HepG2 (cell line): ENCODE measurements around the gene SRP14. TPM values are rescaled to one million over a fixed set of nuclear protein-coding genes. Genes with fewer than 3 reads are reported as not detected.

Source experiments
- ATAC-seq: fragments of 200-7000 bp; cut with Tn5 transposase; 3 replicates; pipeline ENCODE4 v1.9.1; 2020; ENCODE audit warnings: mild to moderate bottlenecking, moderate library complexity
- BruUV-seq: library from RNA; stranded (reverse); fragments of 400-500 nt; replicated peaks from 2 replicates; lab custom pipeline; 2021; lab: Mats Ljungman, UMichigan
- CTCF ChIA-PET: fragments of 300-600 bp; formaldehyde crosslinking; extraction: SDS; loops from one replicate; lab custom pipeline; 2021; ENCODE audit warnings: low total read pairs, inconsistent platforms, low intra/inter-chr PET ratio; lab: Yijun Ruan, JAX
- POLR2A ChIA-PET: fragments of 350-600 bp; sonication (Branson Sonifier 250); formaldehyde crosslinking; loops from one replicate; lab custom pipeline; 2020; ENCODE audit warnings: antibody characterized with exemption, inconsistent platforms; lab: Yijun Ruan, JAX
- DNase-seq: peaks from one replicate; pipeline ENCODE4 v3.0.0-alpha.2; 2015; ENCODE audit warnings: low spot score
- FAIRE-seq: peaks from 3 replicates; lab custom pipeline; 2011; peaks lifted over from hg19 to GRCh38; lab: Jason Lieb, UNC
- H2AFZ ChIP-seq: one replicate; pipeline ENCODE4 v1.6.1; 2011; ENCODE audit warnings: low read length, inconsistent platforms
- H3K27ac ChIP-seq: fragments of 300-600 bp; 3 replicates; pipeline ENCODE4 v1.8.0; 2011; ENCODE audit warnings: mixed run types, mild to moderate bottlenecking, mixed read lengths, low read length, inconsistent platforms; ENCODE audit not compliant: insufficient read depth; ENCODE audit errors: extremely low read length
- H3K27me3 ChIP-seq, 2 experiments: fragments of 200-600 bp in 1 of 2; 2 replicates in 1 of 2; 3 replicates in 1 of 2; pipeline versions ENCODE4 v1.6.0 to v1.8.0; 2011; ENCODE audit warnings: low read length in 2 of 2, mild to moderate bottlenecking in 2 of 2, moderate library complexity in 2 of 2, inconsistent platforms in 1 of 2; ENCODE audit not compliant: insufficient read depth in 2 of 2, control insufficient read depth in 1 of 2
- H3K36me3 ChIP-seq, 2 experiments: fragments of 200-600 bp in 1 of 2; replicated peaks in 1 of 2; 2 replicates in 1 of 2; 3 replicates in 1 of 2; pipeline versions ENCODE4 v1.5.1 to v1.8.0; 2011; ENCODE audit warnings: low read length in 2 of 2, inconsistent platforms in 1 of 2; ENCODE audit not compliant: insufficient read depth in 2 of 2, control insufficient read depth in 1 of 2
- H3K4me1 ChIP-seq: 2 replicates; pipeline ENCODE4 v1.5.1; 2012; ENCODE audit warnings: low read length, inconsistent platforms; ENCODE audit not compliant: insufficient read depth
- H3K4me2 ChIP-seq: 2 replicates; pipeline ENCODE4 v1.6.0; 2011; ENCODE audit warnings: low read depth, low read length, inconsistent platforms
- H3K4me3 ChIP-seq, 3 experiments: fragments of 200-600 bp in 1 of 3; sonication (generic), shearing (Covaris generic) in 1 of 3; replicated peaks in 1 of 3; 2 replicates each; pipeline ENCODE4 v1.5.1; 2011 to 2016; ENCODE audit warnings: low read length in 3 of 3, inconsistent platforms in 2 of 3, low read depth in 2 of 3, mild to moderate bottlenecking in 2 of 3, control low read depth in 1 of 3, mixed read lengths in 1 of 3; ENCODE audit not compliant: insufficient read depth in 1 of 3
- H3K79me2 ChIP-seq: one replicate; pipeline ENCODE4 v1.6.1; 2011; ENCODE audit warnings: low read length, inconsistent platforms; ENCODE audit not compliant: insufficient read depth
- H3K9ac ChIP-seq: 2 replicates; pipeline ENCODE4 v1.6.0; 2011; ENCODE audit warnings: mild to moderate bottlenecking, low read depth, low read length, inconsistent platforms; ENCODE audit not compliant: insufficient read depth
- H3K9me3 ChIP-seq: 2 replicates; pipeline ENCODE4 v1.5.1; 2012; ENCODE audit warnings: mild to moderate bottlenecking, low read length
- H4K20me1 ChIP-seq: 2 replicates; pipeline ENCODE4 v1.6.0; 2011; ENCODE audit warnings: inconsistent platforms, mild to moderate bottlenecking, low read length, moderate library complexity; ENCODE audit not compliant: insufficient read depth
- FOXC1 ChIP-seq: sonication (generic); formaldehyde crosslinking; IDR thresholded peaks from 2 replicates; pipeline ENCODE4 v1.8.0; 2022; ENCODE audit warnings: mild to moderate bottlenecking, missing genetic modification reagents, borderline replicate concordance
- JUNB ChIP-seq: sonication (generic); formaldehyde crosslinking; IDR thresholded peaks from 2 replicates; pipeline ENCODE4 v1.8.0; 2022; ENCODE audit warnings: missing genetic modification reagents, mild to moderate bottlenecking, borderline replicate concordance
- NFE2L1 ChIP-seq: sonication (generic); formaldehyde crosslinking; IDR thresholded peaks from 2 replicates; pipeline ENCODE4 v1.4.0; 2020; ENCODE audit warnings: missing genetic modification reagents, mild to moderate bottlenecking, borderline replicate concordance
- NR2F1 ChIP-seq, 2 experiments: fragments of 450-650 bp in 1 of 2; formaldehyde crosslinking in 1 of 2; IDR thresholded peaks; 2 replicates each; pipeline versions ENCODE4 v1.5.0 to v1.6.1; 2016 to 2020; ENCODE audit warnings: mild to moderate bottlenecking in 1 of 2, missing compliant biosample characterization in 1 of 2, missing genetic modification reagents in 1 of 2, moderate library complexity in 1 of 2
- ZFYVE20 ChIP-seq: sonication (generic); formaldehyde crosslinking; IDR thresholded peaks from 2 replicates; pipeline ENCODE4 v1.8.0; 2023; ENCODE audit warnings: low read depth, mild to moderate bottlenecking, moderate library complexity, missing genetic modification reagents, borderline replicate concordance
- ZIK1 ChIP-seq: sonication (generic); formaldehyde crosslinking; IDR thresholded peaks from 2 replicates; pipeline ENCODE4 v1.5.0; 2020; ENCODE audit warnings: mild to moderate bottlenecking, low read depth, missing genetic modification reagents, borderline replicate concordance
- ZNF224 ChIP-seq: sonication (generic); formaldehyde crosslinking; IDR thresholded peaks from 2 replicates; pipeline ENCODE4 v1.5.0; 2020; ENCODE audit warnings: mild to moderate bottlenecking, missing genetic modification reagents
- ZNF605 ChIP-seq: sonication (generic); formaldehyde crosslinking; IDR thresholded peaks from 2 replicates; pipeline ENCODE4 v1.8.0; 2022; ENCODE audit warnings: mild to moderate bottlenecking, missing genetic modification reagents
- ZNF709 ChIP-seq: sonication (generic); formaldehyde crosslinking; IDR thresholded peaks from 2 replicates; pipeline ENCODE4 v1.5.0; 2020; ENCODE audit warnings: mild to moderate bottlenecking, missing genetic modification reagents
- ZNF776 ChIP-seq: sonication (generic); formaldehyde crosslinking; IDR thresholded peaks from 2 replicates; pipeline ENCODE4 v1.4.0; 2020; ENCODE audit warnings: mild to moderate bottlenecking, missing genetic modification reagents
- ZSCAN30 ChIP-seq: sonication (generic); formaldehyde crosslinking; IDR thresholded peaks from 2 replicates; pipeline ENCODE4 v1.5.0; 2020; ENCODE audit warnings: mild to moderate bottlenecking, missing genetic modification reagents
- WGBS: methylation state at CpG from one replicate; pipeline ENCODE4 v1.1.6; 2017; ENCODE audit warnings: low lambda C conversion rate; 5-methylcytosine and 5-hydroxymethylcytosine counted together
- in situ Hi-C: cut with HindIII; loops from 2 replicates; pipeline ENCODE4 v1.10.0; 2017; ENCODE audit warnings: low pct_unique_long_range_greater_than_20kb; ENCODE audit not compliant: extremely low pct_ligation_motif_present
- intact Hi-C: fragments of 100-400 bp; cut with micrococcal nuclease; formaldehyde crosslinking; loops from one replicate; pipeline ENCODE4 v1.10.0; 2022; ENCODE audit not compliant: unreplicated experiment
- polyA plus RNA-seq, 8 experiments: library from polyadenylated mRNA; depleted of rRNA in 3 of 8; stranded (reverse) in 7 of 8; unstranded in 1 of 8; fragments of >200 nt; fragmentation: Illumina TruSeq in 4 of 8; extraction: Trizol in 4 of 8; gene quantifications; 2 replicates each; pipeline versions ENCODE4 v1.2.1 to v1.2.3, GENCODE V29; 2011 to 2016; ENCODE audit warnings: low read depth in 4 of 8, missing spikeins in 1 of 8, mixed read lengths in 1 of 8; ENCODE audit not compliant: insufficient read depth in 1 of 8
- total RNA-seq, 5 experiments: library from RNA; depleted of rRNA; stranded (reverse); fragments of >200 nt; fragmentation: Illumina TruSeq; extraction: Trizol; gene quantifications; 2 replicates each; pipeline ENCODE4 v1.2.3, GENCODE V29; 2016; ENCODE audit warnings: low read depth in 1 of 5
- TF ChIP-seq, protein P1 (sequence below): sonication (generic); formaldehyde crosslinking; IDR thresholded peaks from 2 replicates; pipeline ENCODE4 v1.4.0; 2020; ENCODE audit warnings: low read depth, missing genetic modification reagents
- TF ChIP-seq, protein P2 (sequence below): sonication (generic); formaldehyde crosslinking; IDR thresholded peaks from 2 replicates; pipeline ENCODE4 v1.5.1; 2020; ENCODE audit warnings: missing genetic modification reagents, mild to moderate bottlenecking, borderline replicate concordance
- TF ChIP-seq, protein P3 (sequence below): sonication (generic); formaldehyde crosslinking; IDR thresholded peaks from 2 replicates; pipeline ENCODE4 v1.9.0; 2021; ENCODE audit warnings: missing genetic modification reagents, borderline replicate concordance
- TF ChIP-seq, protein P4 (sequence below): IDR thresholded peaks from 2 replicates; pipeline ENCODE4 v1.6.1; 2016; ENCODE audit warnings: low read depth, control low read depth

The SRP14 gene
- total and polyA plus RNA-seq, 2 of the 13 experiments (the other 11 are each of a cell fraction or from before 2014, with no cell fraction given) = 208 to 356 TPM

DNA sequence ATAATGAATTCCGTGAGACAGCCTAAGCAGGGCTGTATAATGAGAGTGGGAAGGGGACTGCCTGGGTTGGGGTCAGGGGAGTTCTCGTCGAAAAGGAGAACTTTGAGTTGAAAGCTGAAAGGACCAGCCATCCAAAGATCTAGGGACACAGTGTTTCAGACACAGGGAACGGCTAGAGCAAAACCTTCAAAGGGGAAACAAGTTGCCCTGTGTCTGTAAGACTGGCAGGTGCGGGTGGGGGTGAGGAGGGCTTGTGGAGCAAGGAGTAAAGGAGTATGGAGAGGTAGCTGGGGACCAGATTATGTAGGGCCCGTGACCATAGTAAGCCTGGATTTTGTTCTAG, 1.3 kb upstream of the SRP14 start:
- peaks cover 47% of the 10 kb centered on the region for H3K4me1 ChIP-seq
- peaks cover 4% of the 10 kb centered on the region; the same call in 1 of the 2 replicates for H4K20me1 ChIP-seq
- peak overlapping the region; percentile 31 for H2AFZ ChIP-seq
- CTCF ChIA-PET = interaction anchor here (1.6 kb wide), 1 partner anchor 234 kb away, joined by 4 read pairs; no protein-coding TSS in a partner anchor
- in situ Hi-C loops (loop anchor here (10.0 kb wide), 1 partner anchor 125 kb away; the partner anchor contains the start of gene BUB1B), intact Hi-C loops (loop anchor here (2.0 kb wide), 1 partner anchor 69 kb away; the partner anchor contains the start of gene BMF)
- H3K4me3 ChIP-seq = peak overlapping the region; percentile 48 to 62 (median 48)
- no TSS peak for BruUV-seq
- H3K9ac ChIP-seq = peak overlapping the region; percentile 97
- FAIRE-seq (no peak), DNase-seq (no peak), ATAC-seq (peak; percentile 2)
- peak overlapping the region; percentile 86 for H3K4me2 ChIP-seq
- peaks cover 21% of the 10 kb centered on the region for H3K79me2 ChIP-seq
- POLR2A ChIA-PET = interaction anchor here (0.7 to 3.8 kb wide), 13 partner anchors 15 to 736 kb away, joined by 3 to 60 read pairs (median 5); partner anchors contain the start of gene BMF
- 4% methylated on average over 6 of the region's 6 CpGs for WGBS
- H3K27me3 ChIP-seq = no peaks in the 10 kb centered on the region; a peak in 2 of 5 replicates
- peak overlapping the region; percentile 77 for H3K27ac ChIP-seq
- H3K9me3 ChIP-seq = no peaks in the 10 kb centered on the region
- peaks cover 1 to 16% of the 10 kb centered on the region in 2 experiments; a peak in 3 of 5 replicates for H3K36me3 ChIP-seq
- TF ChIP-seq, protein P1, sequence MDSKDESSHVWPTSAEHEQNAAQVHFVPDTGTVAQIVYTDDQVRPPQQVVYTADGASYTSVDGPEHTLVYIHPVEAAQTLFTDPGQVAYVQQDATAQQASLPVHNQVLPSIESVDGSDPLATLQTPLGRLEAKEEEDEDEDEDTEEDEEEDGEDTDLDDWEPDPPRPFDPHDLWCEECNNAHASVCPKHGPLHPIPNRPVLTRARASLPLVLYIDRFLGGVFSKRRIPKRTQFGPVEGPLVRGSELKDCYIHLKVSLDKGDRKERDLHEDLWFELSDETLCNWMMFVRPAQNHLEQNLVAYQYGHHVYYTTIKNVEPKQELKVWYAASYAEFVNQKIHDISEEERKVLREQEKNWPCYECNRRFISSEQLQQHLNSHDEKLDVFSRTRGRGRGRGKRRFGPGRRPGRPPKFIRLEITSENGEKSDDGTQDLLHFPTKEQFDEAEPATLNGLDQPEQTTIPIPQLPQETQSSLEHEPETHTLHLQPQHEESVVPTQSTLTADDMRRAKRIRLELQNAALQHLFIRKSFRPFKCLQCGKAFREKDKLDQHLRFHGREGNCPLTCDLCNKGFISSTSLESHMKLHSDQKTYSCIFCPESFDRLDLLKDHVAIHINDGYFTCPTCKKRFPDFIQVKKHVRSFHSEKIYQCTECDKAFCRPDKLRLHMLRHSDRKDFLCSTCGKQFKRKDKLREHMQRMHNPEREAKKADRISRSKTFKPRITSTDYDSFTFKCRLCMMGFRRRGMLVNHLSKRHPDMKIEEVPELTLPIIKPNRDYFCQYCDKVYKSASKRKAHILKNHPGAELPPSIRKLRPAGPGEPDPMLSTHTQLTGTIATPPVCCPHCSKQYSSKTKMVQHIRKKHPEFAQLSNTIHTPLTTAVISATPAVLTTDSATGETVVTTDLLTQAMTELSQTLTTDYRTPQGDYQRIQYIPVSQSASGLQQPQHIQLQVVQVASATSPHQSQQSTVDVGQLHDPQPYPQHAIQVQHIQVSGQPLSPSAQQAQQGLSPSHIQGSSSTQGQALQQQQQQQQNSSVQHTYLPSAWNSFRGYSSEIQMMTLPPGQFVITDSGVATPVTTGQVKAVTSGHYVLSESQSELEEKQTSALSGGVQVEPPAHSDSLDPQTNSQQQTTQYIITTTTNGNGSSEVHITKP (CRISPR knock-in tag) = no peak
- 0 out of 2 replicates have a peak, but pooled peaks have one; percentile 14 for TF ChIP-seq FOXC1
- peak; percentile 66; the same call in 1 of the 2 replicates for TF ChIP-seq ZNF709 (CRISPR knock-in tag)
- no peak for TF ChIP-seq JUNB
- no peak for TF ChIP-seq NR2F1 (CRISPR knock-in tag; IDR thresholded peaks at IDR 0.05)
- no peak for TF ChIP-seq ZSCAN30 (CRISPR knock-in tag)
- no peak for TF ChIP-seq ZFYVE20
- TF ChIP-seq, protein P2, sequence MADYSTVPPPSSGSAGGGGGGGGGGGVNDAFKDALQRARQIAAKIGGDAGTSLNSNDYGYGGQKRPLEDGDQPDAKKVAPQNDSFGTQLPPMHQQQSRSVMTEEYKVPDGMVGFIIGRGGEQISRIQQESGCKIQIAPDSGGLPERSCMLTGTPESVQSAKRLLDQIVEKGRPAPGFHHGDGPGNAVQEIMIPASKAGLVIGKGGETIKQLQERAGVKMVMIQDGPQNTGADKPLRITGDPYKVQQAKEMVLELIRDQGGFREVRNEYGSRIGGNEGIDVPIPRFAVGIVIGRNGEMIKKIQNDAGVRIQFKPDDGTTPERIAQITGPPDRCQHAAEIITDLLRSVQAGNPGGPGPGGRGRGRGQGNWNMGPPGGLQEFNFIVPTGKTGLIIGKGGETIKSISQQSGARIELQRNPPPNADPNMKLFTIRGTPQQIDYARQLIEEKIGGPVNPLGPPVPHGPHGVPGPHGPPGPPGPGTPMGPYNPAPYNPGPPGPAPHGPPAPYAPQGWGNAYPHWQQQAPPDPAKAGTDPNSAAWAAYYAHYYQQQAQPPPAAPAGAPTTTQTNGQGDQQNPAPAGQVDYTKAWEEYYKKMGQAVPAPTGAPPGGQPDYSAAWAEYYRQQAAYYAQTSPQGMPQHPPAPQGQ = no peak
- TF ChIP-seq NFE2L1 = no peak
- no peak for TF ChIP-seq ZNF776 (CRISPR knock-in tag)
- TF ChIP-seq, protein P3, sequence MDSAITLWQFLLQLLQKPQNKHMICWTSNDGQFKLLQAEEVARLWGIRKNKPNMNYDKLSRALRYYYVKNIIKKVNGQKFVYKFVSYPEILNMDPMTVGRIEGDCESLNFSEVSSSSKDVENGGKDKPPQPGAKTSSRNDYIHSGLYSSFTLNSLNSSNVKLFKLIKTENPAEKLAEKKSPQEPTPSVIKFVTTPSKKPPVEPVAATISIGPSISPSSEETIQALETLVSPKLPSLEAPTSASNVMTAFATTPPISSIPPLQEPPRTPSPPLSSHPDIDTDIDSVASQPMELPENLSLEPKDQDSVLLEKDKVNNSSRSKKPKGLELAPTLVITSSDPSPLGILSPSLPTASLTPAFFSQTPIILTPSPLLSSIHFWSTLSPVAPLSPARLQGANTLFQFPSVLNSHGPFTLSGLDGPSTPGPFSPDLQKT (CRISPR knock-in tag) = no peak
- TF ChIP-seq ZIK1 (CRISPR knock-in tag) = no peak
- TF ChIP-seq, protein P4, sequence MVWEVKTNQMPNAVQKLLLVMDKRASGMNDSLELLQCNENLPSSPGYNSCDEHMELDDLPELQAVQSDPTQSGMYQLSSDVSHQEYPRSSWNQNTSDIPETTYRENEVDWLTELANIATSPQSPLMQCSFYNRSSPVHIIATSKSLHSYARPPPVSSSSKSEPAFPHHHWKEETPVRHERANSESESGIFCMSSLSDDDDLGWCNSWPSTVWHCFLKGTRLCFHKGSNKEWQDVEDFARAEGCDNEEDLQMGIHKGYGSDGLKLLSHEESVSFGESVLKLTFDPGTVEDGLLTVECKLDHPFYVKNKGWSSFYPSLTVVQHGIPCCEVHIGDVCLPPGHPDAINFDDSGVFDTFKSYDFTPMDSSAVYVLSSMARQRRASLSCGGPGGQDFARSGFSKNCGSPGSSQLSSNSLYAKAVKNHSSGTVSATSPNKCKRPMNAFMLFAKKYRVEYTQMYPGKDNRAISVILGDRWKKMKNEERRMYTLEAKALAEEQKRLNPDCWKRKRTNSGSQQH = 0 out of 2 replicates have a peak, but pooled peaks have one; percentile 56
- no peak for TF ChIP-seq ZNF605 (CRISPR knock-in tag)
- TF ChIP-seq ZNF224 = no peak
